ENCODE measurements around the gene RAD54L.

- no peak for TF ChIP-seq POLR2A (IDR thresholded peaks at IDR 0.05; ENCODE audit: extremely low read depth, insufficient read length)
- TF ChIP-seq CTCF (IDR thresholded peaks at IDR 0.05; ENCODE audit: low read depth, low read length), result no peak
- TF ChIP-seq, protein P1, sequence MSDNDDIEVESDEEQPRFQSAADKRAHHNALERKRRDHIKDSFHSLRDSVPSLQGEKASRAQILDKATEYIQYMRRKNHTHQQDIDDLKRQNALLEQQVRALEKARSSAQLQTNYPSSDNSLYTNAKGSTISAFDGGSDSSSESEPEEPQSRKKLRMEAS (IDR thresholded peaks at IDR 0.05; ENCODE audit: low read depth, low read length), result no peak
- TF ChIP-seq MYC (IDR thresholded peaks at IDR 0.05; ENCODE audit: low read depth, low read length), result no peak
Measured at GRCh38 chr1:46278807-46279206, 31.2 kb downstream of the RAD54L start.

Data from NB4 (cell line).